ENCODE results near the gene TJP3.

The TJP3 gene

DNA sequence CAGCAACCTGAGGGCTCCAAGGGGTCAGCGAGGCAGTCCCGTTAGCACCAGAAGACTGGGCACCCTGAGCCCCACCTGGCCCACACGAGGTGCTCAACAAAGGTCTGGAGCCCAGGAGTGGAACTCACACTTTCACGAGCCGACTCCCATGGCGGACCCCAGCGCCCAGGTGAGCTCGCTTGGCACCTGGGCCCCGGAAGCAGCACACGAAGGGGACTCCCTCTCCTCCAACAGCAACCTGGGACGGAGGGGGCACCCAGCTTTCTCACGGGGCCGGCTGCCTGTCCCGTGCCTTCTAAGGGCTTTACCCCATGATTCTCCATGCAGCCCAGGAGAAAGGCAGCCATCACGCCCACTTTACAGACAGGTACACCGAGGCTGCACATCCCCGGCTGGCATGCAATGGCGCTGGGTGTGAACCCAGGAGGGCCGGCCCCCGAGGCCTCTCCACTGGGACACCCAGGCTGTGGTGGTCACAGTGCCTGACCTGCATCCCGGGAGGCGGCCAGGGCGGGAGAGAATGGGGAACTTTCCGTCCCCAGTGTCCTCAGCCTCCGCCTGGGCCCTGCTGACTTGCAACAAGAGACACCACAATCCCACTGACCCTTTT is 13.0 kb upstream of the TJP3 start:
- Histone ChIP-seq H3K36me3 (replicated peaks in 1 of 2; ENCODE audit: control insufficient read depth in 2 of 2, insufficient read depth in 2 of 2, low read length in 2 of 2) (peaks cover 0 to under 1% of the 10 kb centered on the region in 2 donors), H2AFZ (ENCODE audit: low read length) (no peak overlapping the region), H3K79me1 (ENCODE audit: low read depth, low read length) (peaks cover 58% of the 10 kb centered on the region), H3K23ac (ENCODE audit: low read depth, low read length, poor library complexity) (peak overlapping the region; percentile 55), H3K9ac (ENCODE audit: low read depth, low read length, poor library complexity) (peak overlapping the region; percentile 30), H3K4ac (ENCODE audit: low read length) (no peak overlapping the region), H2AK5ac (ENCODE audit: low read depth, low read length) (no peak overlapping the region), H3K27me3 (ENCODE audit: control insufficient read depth in 3 of 3, insufficient read depth in 3 of 3, low read depth in 1 of 3, low read length in 3 of 3) (no peaks in the 10 kb centered on the region), H2BK12ac (ENCODE audit: low read length) (no peak overlapping the region), H3K9me3 (replicated peaks in 1 of 2; ENCODE audit: control insufficient read depth in 2 of 2, insufficient read depth in 1 of 2, low read depth in 1 of 2, low read length in 2 of 2) (peaks cover 4 to 6% of the 10 kb centered on the region in 2 donors), H3K4me3 (ENCODE audit: low read length in 2 of 2) (no peak overlapping the region), H4K8ac (ENCODE audit: low read depth, low read length) (peak overlapping the region; percentile 17), H2BK5ac (ENCODE audit: low read length) (peak overlapping the region; percentile 66), H3K4me2 (ENCODE audit: insufficient read depth, low read length, poor library complexity, severe bottlenecking) (no peak overlapping the region), H2BK120ac (ENCODE audit: low read depth, low read length) (no peak overlapping the region), H3K4me1 (ENCODE audit: control insufficient read depth in 2 of 2, insufficient read depth in 1 of 2, low read depth in 1 of 2, low read length in 2 of 2) (peaks cover 6 to 8% of the 10 kb centered on the region in 2 donors), H3K27ac (replicated peaks; ENCODE audit: low read length) (no peak overlapping the region), H3K14ac (ENCODE audit: low read length) (peak overlapping the region; percentile 56), H2BK15ac (ENCODE audit: low read length) (no peak overlapping the region), H3K18ac (ENCODE audit: low read length) (no peak overlapping the region), H4K91ac (ENCODE audit: low read depth, low read length, poor library complexity) (no peak overlapping the region)
- DNase-seq (ENCODE audit: low spot score): no peak
- no CpG with 5 or more reads among the region's 25 CpGs for WGBS, 2 donors (ENCODE audit: extremely low coverage in 2 of 2, insufficient read length in 2 of 2, insufficient replicate concordance in 1 of 2)

GRCh38 chr19:3695986-3696659 is 12.1 kb upstream of the TJP3 start:
- H3K9me3 ChIP-seq (replicated peaks in 1 of 2; ENCODE audit: control insufficient read depth in 2 of 2, insufficient read depth in 1 of 2, low read depth in 1 of 2, low read length in 2 of 2): peaks cover 0 to 2% of the 10 kb centered on the region in 2 donors
- WGBS, 2 donors (ENCODE audit: extremely low coverage in 2 of 2, insufficient read length in 2 of 2, insufficient replicate concordance in 1 of 2): no CpG with 5 or more reads among the region's 23 CpGs
- H3K4me3 ChIP-seq (ENCODE audit: low read length in 2 of 2): no peak overlapping the region
- H3K27ac ChIP-seq (replicated peaks; ENCODE audit: low read length): no peak overlapping the region
- H2BK120ac ChIP-seq (ENCODE audit: low read depth, low read length): no peak overlapping the region
- H2BK15ac ChIP-seq (ENCODE audit: low read length): no peak overlapping the region
- H4K91ac ChIP-seq (ENCODE audit: low read depth, low read length, poor library complexity): peak overlapping the region; percentile 12
- no peak overlapping the region for H2BK5ac ChIP-seq (ENCODE audit: low read length)
- H3K23ac ChIP-seq (ENCODE audit: low read depth, low read length, poor library complexity): no peak overlapping the region
- no peak overlapping the region for H2AFZ ChIP-seq (ENCODE audit: low read length)
- no peak overlapping the region for H3K4ac ChIP-seq (ENCODE audit: low read length)
- no peak overlapping the region for H4K8ac ChIP-seq (ENCODE audit: low read depth, low read length)
- peaks cover 6 to 8% of the 10 kb centered on the region in 2 donors for H3K4me1 ChIP-seq (ENCODE audit: control insufficient read depth in 2 of 2, insufficient read depth in 1 of 2, low read depth in 1 of 2, low read length in 2 of 2)
- H3K79me1 ChIP-seq (ENCODE audit: low read depth, low read length): peaks cover 58% of the 10 kb centered on the region
- no peak for DNase-seq (ENCODE audit: low spot score)
- H3K14ac ChIP-seq (ENCODE audit: low read length): peak overlapping the region; percentile 21
- H2AK5ac ChIP-seq (ENCODE audit: low read depth, low read length): peak overlapping the region; percentile 28
- H3K9ac ChIP-seq (ENCODE audit: low read depth, low read length, poor library complexity): peak overlapping the region; percentile 44
- H2BK12ac ChIP-seq (ENCODE audit: low read length): peak overlapping the region; percentile 73
- no peak overlapping the region for H3K4me2 ChIP-seq (ENCODE audit: insufficient read depth, low read length, poor library complexity, severe bottlenecking)
- H3K36me3 ChIP-seq (replicated peaks in 1 of 2; ENCODE audit: control insufficient read depth in 2 of 2, insufficient read depth in 2 of 2, low read length in 2 of 2): no peaks in the 10 kb centered on the region
- H3K18ac ChIP-seq (ENCODE audit: low read length): peak overlapping the region; percentile 28
- no peaks in the 10 kb centered on the region for H3K27me3 ChIP-seq (ENCODE audit: control insufficient read depth in 3 of 3, insufficient read depth in 3 of 3, low read depth in 1 of 3, low read length in 3 of 3)

- Histone ChIP-seq H2BK5ac (ENCODE audit: low read length) (no peak overlapping the region), H2AK5ac (ENCODE audit: low read depth, low read length) (no peak overlapping the region), H4K8ac (ENCODE audit: low read depth, low read length) (no peak overlapping the region), H3K4me3 (ENCODE audit: low read length in 2 of 2) (no peak overlapping the region), H3K4ac (ENCODE audit: low read length) (no peak overlapping the region), H3K9ac (ENCODE audit: low read depth, low read length, poor library complexity) (peak overlapping the region; percentile 75), H4K91ac (ENCODE audit: low read depth, low read length, poor library complexity) (no peak overlapping the region), H3K4me1 (ENCODE audit: control insufficient read depth in 2 of 2, insufficient read depth in 1 of 2, low read depth in 1 of 2, low read length in 2 of 2) (peaks cover 6 to 8% of the 10 kb centered on the region in 2 donors), H3K18ac (ENCODE audit: low read length) (no peak overlapping the region), H3K4me2 (ENCODE audit: insufficient read depth, low read length, poor library complexity, severe bottlenecking) (no peak overlapping the region), H3K14ac (ENCODE audit: low read length) (no peak overlapping the region), H2BK120ac (ENCODE audit: low read depth, low read length) (no peak overlapping the region), H3K9me3 (replicated peaks in 1 of 2; ENCODE audit: control insufficient read depth in 2 of 2, insufficient read depth in 1 of 2, low read depth in 1 of 2, low read length in 2 of 2) (peaks cover 0 to 2% of the 10 kb centered on the region in 2 donors), H3K36me3 (replicated peaks in 1 of 2; ENCODE audit: control insufficient read depth in 2 of 2, insufficient read depth in 2 of 2, low read length in 2 of 2) (no peaks in the 10 kb centered on the region), H2BK15ac (ENCODE audit: low read length) (no peak overlapping the region), H3K27me3 (ENCODE audit: control insufficient read depth in 3 of 3, insufficient read depth in 3 of 3, low read depth in 1 of 3, low read length in 3 of 3) (no peaks in the 10 kb centered on the region), H3K27ac (replicated peaks; ENCODE audit: low read length) (no peak overlapping the region), H2AFZ (ENCODE audit: low read length) (no peak overlapping the region), H2BK12ac (ENCODE audit: low read length) (no peak overlapping the region), H3K79me1 (ENCODE audit: low read depth, low read length) (peaks cover 57% of the 10 kb centered on the region), H3K23ac (ENCODE audit: low read depth, low read length, poor library complexity) (peak overlapping the region; percentile 90)
- WGBS, 2 donors (ENCODE audit: extremely low coverage in 2 of 2, insufficient read length in 2 of 2, insufficient replicate concordance in 1 of 2): no CpG with 5 or more reads among the region's 10 CpGs
- DNase-seq (ENCODE audit: low spot score): no peak
Measured at GRCh38 chr19:3696660-3696995, 11.6 kb upstream of the TJP3 start.

- H4K91ac ChIP-seq (ENCODE audit: low read depth, low read length, poor library complexity): no peak overlapping the region
- no peak overlapping the region for H2BK5ac ChIP-seq (ENCODE audit: low read length)
- no peaks in the 10 kb centered on the region for H3K9me3 ChIP-seq (replicated peaks in 1 of 2; ENCODE audit: control insufficient read depth in 2 of 2, insufficient read depth in 1 of 2, low read depth in 1 of 2, low read length in 2 of 2)
- no peak overlapping the region for H2BK15ac ChIP-seq (ENCODE audit: low read length)
- no peak overlapping the region for H3K4me2 ChIP-seq (ENCODE audit: insufficient read depth, low read length, poor library complexity, severe bottlenecking)
- no peak overlapping the region for H3K14ac ChIP-seq (ENCODE audit: low read length)
- no peak overlapping the region for H3K18ac ChIP-seq (ENCODE audit: low read length)
- H2AK5ac ChIP-seq (ENCODE audit: low read depth, low read length): peak overlapping the region; percentile 74
- H2AFZ ChIP-seq (ENCODE audit: low read length): no peak overlapping the region
- H3K4me1 ChIP-seq (ENCODE audit: control insufficient read depth in 2 of 2, insufficient read depth in 1 of 2, low read depth in 1 of 2, low read length in 2 of 2): peaks cover 6 to 8% of the 10 kb centered on the region in 2 donors
- no peaks in the 10 kb centered on the region for H3K36me3 ChIP-seq (replicated peaks in 1 of 2; ENCODE audit: control insufficient read depth in 2 of 2, insufficient read depth in 2 of 2, low read length in 2 of 2)
- DNase-seq (ENCODE audit: low spot score): no peak
- no peak overlapping the region for H2BK120ac ChIP-seq (ENCODE audit: low read depth, low read length)
- H2BK12ac ChIP-seq (ENCODE audit: low read length): no peak overlapping the region
- peak overlapping the region; percentile 90 for H3K23ac ChIP-seq (ENCODE audit: low read depth, low read length, poor library complexity)
- no peaks in the 10 kb centered on the region for H3K27me3 ChIP-seq (ENCODE audit: control insufficient read depth in 3 of 3, insufficient read depth in 3 of 3, low read depth in 1 of 3, low read length in 3 of 3)
- WGBS, 2 donors (ENCODE audit: extremely low coverage in 2 of 2, insufficient read length in 2 of 2, insufficient replicate concordance in 1 of 2): no CpG with 5 or more reads among the region's 30 CpGs
- no peak overlapping the region for H3K4ac ChIP-seq (ENCODE audit: low read length)
- H3K4me3 ChIP-seq (ENCODE audit: low read length in 2 of 2): no peak overlapping the region
- peak overlapping the region; percentile 75 for H3K9ac ChIP-seq (ENCODE audit: low read depth, low read length, poor library complexity)
- no peak overlapping the region for H4K8ac ChIP-seq (ENCODE audit: low read depth, low read length)
- H3K27ac ChIP-seq (replicated peaks; ENCODE audit: low read length): no peak overlapping the region
- H3K79me1 ChIP-seq (ENCODE audit: low read depth, low read length): peaks cover 53% of the 10 kb centered on the region
Measured at GRCh38 chr19:3697094-3697493, 11.1 kb upstream of the TJP3 start.
